ENCODE measurements around the gene UNC13B.

Gene UNC13B

GRCh38 chr9:35453786-35454185 is 292.0 kb downstream of the UNC13B start:
- no peak for DNase-seq
